ENCODE results near the gene USHBP1.

USHBP1 gene

GRCh38 chr19:17262557-17262956 lies 2.0 kb downstream of the USHBP1 start:
- no peak for DNase-seq

- peak; percentile 64 for DNase-seq
Measured at GRCh38 chr19:17260842-17261325, 3.7 kb downstream of the USHBP1 start.

GRCh38 chr19:17259934-17260333 lies 4.6 kb downstream of the USHBP1 start:
- no peak for DNase-seq

- no peak for DNase-seq
Measured at GRCh38 chr19:17259118-17259780, 5.3 kb downstream of the USHBP1 start.

- DNase-seq, result no peak
Measured at GRCh38 chr19:17256130-17256529, 8.4 kb downstream of the USHBP1 start.

GRCh38 chr19:17255150-17255621 lies 9.4 kb downstream of the USHBP1 start:
- no peak for DNase-seq

GRCh38 chr19:17254636-17255035 lies 9.9 kb downstream of the USHBP1 start:
- DNase-seq, result no peak

- DNase-seq, result no peak
Measured at GRCh38 chr19:17249887-17250548, 14.5 kb downstream of the USHBP1 start.

- DNase-seq, result no peak
Measured at GRCh38 chr19:17248011-17248776, 16.4 kb downstream of the USHBP1 start.

- no peak for DNase-seq
Measured at GRCh38 chr19:17246681-17247425, 17.7 kb downstream of the USHBP1 start.

- no peak for DNase-seq
Measured at GRCh38 chr19:17245535-17245984, 19.0 kb downstream of the USHBP1 start, which contains the start of gene NR2F6. Gene NR2F6 (minus strand): TSS chr19:17245919. CDS start chr19:17245220, 699 bp downstream.

GRCh38 chr19:17244618-17245534 lies 19.7 kb downstream of the USHBP1 start:
- no peak for DNase-seq

- DNase-seq, result peak; percentile 52
Measured at GRCh38 chr19:17243830-17244617, 20.5 kb downstream of the USHBP1 start.

- DNase-seq, result no peak
Measured at GRCh38 chr19:17243211-17243829, 21.2 kb downstream of the USHBP1 start.

- DNase-seq, result no peak
Measured at GRCh38 chr19:17242431-17243208, 21.9 kb downstream of the USHBP1 start.

- DNase-seq, result no peak
Measured at GRCh38 chr19:17240826-17241399, 23.6 kb downstream of the USHBP1 start.

GRCh38 chr19:17240062-17240752 lies 24.3 kb downstream of the USHBP1 start:
- no peak for DNase-seq
